MM.1S (cell line): ENCODE results near the gene RNF214.

ENCODE experiments used
- DNase-seq: peaks from one replicate; pipeline ENCODE4 v3.0.0-alpha.2; 2015
- H2AFZ ChIP-seq: fragments of 300-600 bp; sonication (generic); 2 replicates; pipeline ENCODE4 v1.6.0; 2016; ENCODE audit warnings: antibody characterized with exemption, low read length
- H3F3A ChIP-seq: fragments of 300-600 bp; sonication (generic); 2 replicates; pipeline ENCODE4 v1.6.1; 2016; ENCODE audit warnings: mild to moderate bottlenecking, antibody characterized with exemption, low read length, moderate library complexity, mixed read lengths; ENCODE audit not compliant: insufficient read depth
- H3K27ac ChIP-seq: fragments of 300-600 bp; sonication (generic); 2 replicates; pipeline ENCODE4 v1.5.1; 2016; ENCODE audit warnings: mild to moderate bottlenecking, low read length
- H3K27me3 ChIP-seq: fragments of 300-600 bp; sonication (generic); replicated peaks from 2 replicates; pipeline ENCODE4 v1.6.0; 2016; ENCODE audit warnings: low read length; ENCODE audit not compliant: insufficient read depth
- H3K36me3 ChIP-seq: fragments of 300-600 bp; sonication (generic); replicated peaks from 2 replicates; pipeline ENCODE4 v1.6.1; 2016; ENCODE audit warnings: mild to moderate bottlenecking, low read length, mixed read lengths; ENCODE audit not compliant: insufficient read depth
- H3K4me1 ChIP-seq: fragments of 300-600 bp; sonication (generic); 2 replicates; pipeline ENCODE4 v1.6.1; 2016; ENCODE audit warnings: low read length, mixed read lengths
- H3K4me2 ChIP-seq: fragments of 300-600 bp; sonication (generic); 2 replicates; pipeline ENCODE4 v1.6.0; 2016; ENCODE audit warnings: low read depth, low read length
- H3K4me3 ChIP-seq: fragments of 300-600 bp; sonication (generic); 2 replicates; pipeline ENCODE4 v1.5.1; 2016; ENCODE audit warnings: low read length, mixed read lengths
- H3K79me2 ChIP-seq: fragments of 300-600 bp; sonication (generic); 2 replicates; pipeline ENCODE4 v1.6.1; 2016; ENCODE audit warnings: mixed run types, low read length, mixed read lengths
- H3K9ac ChIP-seq: fragments of 300-600 bp; sonication (generic); 2 replicates; pipeline ENCODE4 v1.6.1; 2016; ENCODE audit warnings: low read length, mixed read lengths
- H3K9me2 ChIP-seq: fragments of 300-600 bp; sonication (generic); replicated peaks from 2 replicates; pipeline ENCODE4 v1.6.1; 2016; ENCODE audit warnings: mild to moderate bottlenecking, low read length, mixed read lengths; ENCODE audit not compliant: insufficient read depth
- H3K9me3 ChIP-seq: fragments of 300-600 bp; sonication (generic); replicated peaks from 2 replicates; pipeline ENCODE4 v1.6.1; 2016; ENCODE audit warnings: mild to moderate bottlenecking, low read length, mixed read lengths; ENCODE audit not compliant: insufficient read depth
- H4K20me1 ChIP-seq: fragments of 300-600 bp; sonication (generic); 2 replicates; pipeline ENCODE4 v1.6.1; 2016; ENCODE audit warnings: mild to moderate bottlenecking, low read length, moderate library complexity, mixed read lengths; ENCODE audit not compliant: insufficient read depth
- CTCF ChIP-seq: fragments of 300-600 bp; sonication (generic); IDR thresholded peaks from 2 replicates; pipeline ENCODE4 v1.5.1; 2016; ENCODE audit warnings: antibody characterized with exemption, low read length, mixed read lengths
- EZH2 ChIP-seq: fragments of 300-600 bp; sonication (generic); optimal IDR thresholded peaks from 2 replicates; pipeline ENCODE3; 2017; ENCODE audit warnings: low read depth, mild to moderate bottlenecking, antibody characterized with exemption, low read length, mixed read lengths
- EZH2phosphoT487 ChIP-seq: fragments of 300-600 bp; sonication (generic); IDR thresholded peaks from 2 replicates; pipeline ENCODE4 v1.6.1; 2018; ENCODE audit warnings: antibody characterized with exemption, low read length

Gene RNF214

GRCh38 chr11:117223741-117224689 is 8.5 kb upstream of the RNF214 start:
- no peaks in the 10 kb centered on the region for H3K79me2 ChIP-seq
- H3K27ac ChIP-seq: no peak overlapping the region
- TF ChIP-seq EZH2phosphoT487: no peak
- no peak for TF ChIP-seq CTCF
- no peak for TF ChIP-seq EZH2
- H2AFZ ChIP-seq: no peak overlapping the region
- no peaks in the 10 kb centered on the region for H3K9me3 ChIP-seq
- H3K36me3 ChIP-seq: peaks cover 2% of the 10 kb centered on the region; the same call in 1 of the 2 replicates
- no peaks in the 10 kb centered on the region for H3K4me1 ChIP-seq
- H3K9me2 ChIP-seq: no peaks in the 10 kb centered on the region
- H3K27me3 ChIP-seq: no peaks in the 10 kb centered on the region
- H3K9ac ChIP-seq: no peak overlapping the region
- H4K20me1 ChIP-seq: no peaks in the 10 kb centered on the region
- DNase-seq: no peak
- no peak overlapping the region for H3K4me3 ChIP-seq
- H3K4me2 ChIP-seq: no peak overlapping the region
- H3F3A ChIP-seq: no peaks in the 10 kb centered on the region

- peaks cover 3% of the 10 kb centered on the region; the same call in 1 of the 2 replicates for H3K36me3 ChIP-seq
- H3K9me3 ChIP-seq: no peaks in the 10 kb centered on the region
Observed at GRCh38 chr11:117225553-117226170, 6.8 kb upstream of the RNF214 start.

More at GRCh38 chr11:117225553-117226170, 6.8 kb upstream of the RNF214 start:
- Histone ChIP-seq H3K4me3 (no peak overlapping the region), H3K9me2 (no peaks in the 10 kb centered on the region), H3K4me1 (peaks cover 2% of the 10 kb centered on the region; the same call in 1 of the 2 replicates), H3F3A (no peaks in the 10 kb centered on the region), H3K27me3 (no peaks in the 10 kb centered on the region), H2AFZ (no peak overlapping the region), H3K4me2 (no peak overlapping the region), H3K27ac (no peak overlapping the region), H3K9ac (no peak overlapping the region), H4K20me1 (no peaks in the 10 kb centered on the region), H3K79me2 (peaks cover 14% of the 10 kb centered on the region)
- no peak for DNase-seq
- no peak for TF ChIP-seq EZH2phosphoT487
- no peak for TF ChIP-seq CTCF
- no peak for TF ChIP-seq EZH2
